Activated CD8-positive, alpha-beta T cell treated with anti-CD3 and anti-CD28 coated beads, Interleukin-2, amount 10 ng/mL, durations not matched to agents 7 days and 5 days (primary cell): ENCODE measurements around the gene PURB. TPM values are rescaled to one million over a fixed set of nuclear protein-coding genes. Genes with fewer than 3 reads are reported as not detected.
"Not testable (repeated sequence)": the region's sequence is repeated elsewhere in the genome, so short reads cannot be mapped to it uniquely, and the experiment has no call there.

Experiments
- ATAC-seq: fragments of 150-1000 bp; cut with Tn5 transposase; one replicate; pipeline ENCODE4 v1.10.0; 2021; ENCODE audit warnings: moderate library complexity
- CTCF ChIA-PET: fragments of 350-600 bp; sonication (Branson Sonifier 250); formaldehyde crosslinking; loops from one replicate; lab custom pipeline; 2021; ENCODE audit warnings: antibody characterized with exemption; lab: Charles Lee
- POLR2A ChIA-PET: fragments of 350-600 bp; sonication (Branson Sonifier 250); formaldehyde crosslinking; loops from one replicate; lab custom pipeline; 2021; ENCODE audit warnings: antibody characterized with exemption; lab: Charles Lee
- DNase-seq: peaks from one replicate; pipeline ENCODE4 v3.0.0-alpha.2; 2020
- H3K27ac Mint-ChIP-seq: one replicate; pipeline ENCODE4 v1.8.0; 2021; ENCODE audit warnings: mild to moderate bottlenecking, mixed read lengths
- H3K27me3 Mint-ChIP-seq: one replicate; pipeline ENCODE4 v1.8.0; 2021; ENCODE audit warnings: low read depth, mixed read lengths
- H3K36me3 Mint-ChIP-seq: one replicate; pipeline ENCODE4 v1.8.0; 2021; ENCODE audit warnings: low read depth, mixed read lengths
- H3K4me1 Mint-ChIP-seq: one replicate; pipeline ENCODE4 v1.8.0; 2021; ENCODE audit warnings: low read depth, mixed read lengths
- H3K4me3 Mint-ChIP-seq: one replicate; pipeline ENCODE4 v1.8.0; 2021; ENCODE audit warnings: mild to moderate bottlenecking, mixed read lengths
- H3K9me3 Mint-ChIP-seq: one replicate; pipeline ENCODE4 v1.8.0; 2022; ENCODE audit warnings: mixed read lengths; ENCODE audit not compliant: insufficient read depth
- total RNA-seq, 2 experiments: library from RNA; stranded (reverse); gene quantifications; one replicate each; pipeline ENCODE4 v1.2.3, GENCODE V29; 2021

The PURB gene
- total RNA-seq, 2 experiments from 2014 or later = 26.8 to 28.0 TPM

DNA sequence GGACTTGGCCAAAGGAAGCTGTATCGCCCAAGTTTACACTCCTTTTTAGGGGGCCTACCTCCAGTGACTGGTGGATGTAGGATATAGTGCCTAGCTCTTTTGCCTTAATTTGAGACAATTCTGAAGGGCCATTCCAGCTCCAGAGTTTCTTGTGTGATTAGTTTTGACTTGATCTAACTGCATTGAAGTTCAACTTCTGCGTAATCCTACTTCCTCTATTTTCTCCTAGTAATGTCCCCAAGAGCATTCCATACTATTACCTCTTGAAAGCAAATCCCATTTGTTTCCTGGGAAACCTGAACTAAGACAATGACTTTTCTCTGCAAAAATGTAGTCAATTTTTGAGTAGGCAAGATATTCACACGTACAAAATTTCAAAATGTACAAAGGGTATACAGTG lies 32.7 kb downstream of the PURB start:
- Mint-ChIP-seq H3K4me1 (peaks cover 24% of the 10 kb centered on the region), H3K4me3 (no peak overlapping the region), H3K27ac (no peak overlapping the region), H3K9me3 (no peaks in the 10 kb centered on the region), H3K36me3 (peaks cover 6% of the 10 kb centered on the region), H3K27me3 (no peaks in the 10 kb centered on the region)
- no peak for DNase-seq
- CTCF ChIA-PET = interaction anchor here (1.2 to 3.9 kb wide), 4 partner anchors 31 to 283 kb away, joined by 3 to 25 read pairs (median 6); partner anchors contain the start of gene PURB
- no peak for ATAC-seq
- POLR2A ChIA-PET = no interaction called here

DNA sequence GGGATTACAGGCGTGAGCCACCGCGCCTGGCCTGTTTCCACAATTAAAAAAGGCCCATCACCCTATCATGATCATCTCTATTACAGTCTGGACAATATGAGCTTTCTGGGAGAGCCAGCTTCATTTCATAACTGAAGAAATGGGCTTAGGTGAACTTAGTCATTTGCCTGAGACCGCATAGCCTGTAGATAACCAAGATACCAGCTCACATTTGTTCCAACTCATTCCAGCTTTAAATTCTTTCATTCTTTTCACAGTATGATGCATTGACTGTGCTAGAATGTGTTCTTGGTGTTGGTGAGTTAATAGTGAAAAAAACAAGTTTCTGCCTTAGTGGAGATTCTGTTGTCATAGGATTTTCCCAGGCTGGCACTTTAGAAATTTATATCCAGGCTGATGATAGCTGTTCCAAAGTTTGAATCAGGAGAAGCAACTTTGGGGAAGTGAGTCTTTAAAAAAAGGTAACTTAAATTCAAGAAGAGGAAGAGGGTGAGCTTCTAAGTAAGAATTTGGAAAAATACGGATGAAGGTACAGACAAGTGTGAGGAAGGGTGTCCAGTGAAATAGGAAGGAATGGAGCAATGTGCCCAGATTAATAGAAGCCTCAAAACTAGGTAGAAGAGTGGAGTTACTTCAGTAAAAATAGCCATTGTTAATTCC lies 35.3 kb downstream of the PURB start:
- peak overlapping the region; percentile 77 for H3K27ac Mint-ChIP-seq
- ChIA-PET CTCF (interaction anchor here (0.7 to 5.1 kb wide), 7 partner anchors 9 to 267 kb away, joined by 3 to 56 read pairs (median 25); partner anchors contain the start of genes PPIA and PURB), POLR2A (interaction anchor here (0.7 to 5.0 kb wide), 11 partner anchors 7 to 268 kb away, joined by 3 to 92 read pairs (median 17); partner anchors contain the start of genes MYO1G, PPIA, PURB and TMED4)
- DNase-seq (no peak), ATAC-seq (no peak)
- H3K4me3 Mint-ChIP-seq = peak overlapping the region; percentile 93
- no peaks in the 10 kb centered on the region for H3K27me3 Mint-ChIP-seq
- H3K9me3 Mint-ChIP-seq = no peaks in the 10 kb centered on the region
- peaks cover 28% of the 10 kb centered on the region for H3K4me1 Mint-ChIP-seq
- H3K36me3 Mint-ChIP-seq = peaks cover 18% of the 10 kb centered on the region

DNA sequence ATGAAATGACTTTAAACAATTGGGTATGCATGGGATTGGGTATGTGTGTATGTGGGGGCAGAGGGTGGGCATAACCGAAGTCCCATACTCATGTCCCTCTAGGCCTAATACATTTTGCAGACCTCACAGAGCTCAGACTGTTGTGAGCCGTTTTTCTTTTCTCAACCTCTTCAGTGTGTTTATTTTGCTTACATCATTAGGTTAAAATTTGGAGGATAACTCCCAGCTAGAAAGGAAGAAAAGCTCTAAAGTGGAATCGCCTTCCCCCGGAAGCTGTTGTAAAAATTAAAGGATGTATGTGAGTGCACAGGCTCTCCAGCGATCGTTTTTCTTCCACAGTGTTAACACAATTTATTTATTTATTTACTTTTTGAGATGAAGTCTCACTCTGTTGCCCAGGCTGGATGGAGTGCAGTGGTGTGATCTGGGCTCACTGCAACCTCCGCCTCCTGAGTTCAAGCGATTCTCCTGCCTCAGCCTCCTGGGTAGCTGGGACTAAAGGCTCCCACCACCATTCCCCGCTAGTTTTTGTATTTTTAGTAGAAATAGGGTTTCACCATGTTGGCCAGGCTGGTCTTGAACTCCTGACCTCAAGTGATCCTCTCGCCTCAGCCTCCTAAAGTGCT lies 36.0 kb downstream of the PURB start:
- H3K36me3 Mint-ChIP-seq = peaks cover 23% of the 10 kb centered on the region
- H3K4me1 Mint-ChIP-seq = peaks cover 33% of the 10 kb centered on the region
- H3K9me3 Mint-ChIP-seq = no peaks in the 10 kb centered on the region
- ATAC-seq = no peak
- CTCF ChIA-PET = interaction anchor here (0.6 to 5.1 kb wide), 12 partner anchors 9 to 287 kb away, joined by 3 to 56 read pairs (median 4); partner anchors contain the start of genes PPIA, PURB and TBRG4
- peak overlapping the region; percentile 99 for H3K27ac Mint-ChIP-seq
- peak overlapping the region; percentile 93 for H3K4me3 Mint-ChIP-seq
- no peaks in the 10 kb centered on the region for H3K27me3 Mint-ChIP-seq
- no peak for DNase-seq
- POLR2A ChIA-PET = interaction anchor here (0.6 to 5.0 kb wide), 22 partner anchors 8 to 287 kb away, joined by 3 to 92 read pairs (median 14); partner anchors contain the start of genes MYO1G, OGDH, PPIA and PURB

DNA sequence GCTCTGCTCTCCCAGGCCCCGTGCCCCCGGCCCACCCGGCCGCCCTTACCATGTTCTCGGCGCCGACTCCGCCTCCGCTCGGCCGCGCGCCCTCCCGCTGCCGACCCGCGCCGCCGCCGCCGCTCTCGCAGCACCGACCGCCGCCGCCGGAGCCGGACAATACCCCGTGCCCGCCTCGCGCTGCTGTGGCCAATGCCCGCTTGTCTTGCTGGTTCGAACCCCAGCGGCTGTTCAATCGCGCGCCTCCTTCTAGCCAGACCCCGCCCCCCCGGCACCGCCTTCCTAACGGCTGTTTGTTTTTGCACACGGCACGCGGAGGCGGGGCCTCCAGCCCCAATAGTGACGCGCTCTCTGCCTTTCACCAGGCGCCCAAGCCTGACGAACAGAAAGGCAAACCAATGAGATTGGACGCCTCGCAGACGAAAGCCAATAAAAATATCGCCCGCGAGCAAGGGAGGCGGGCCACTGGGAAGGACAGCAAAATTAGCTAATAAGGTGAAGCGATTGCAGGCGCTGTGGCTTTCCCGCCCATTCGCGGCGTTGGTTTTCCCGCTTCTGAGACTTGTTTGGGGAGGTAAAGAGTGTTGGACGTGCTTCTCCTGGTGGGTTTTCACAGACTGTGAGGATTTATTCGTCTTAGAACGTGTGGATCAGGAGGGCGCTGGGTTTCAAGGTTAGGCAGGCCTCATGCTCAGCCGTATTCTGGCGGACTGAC lies 37.3 kb downstream of the PURB start, which contains the start of gene H2AZ2:
TSS of gene H2AZ2 (minus strand) at position 168 of the 715 bp plus-strand sequence. CDS start at position 52, 116 bp downstream.
- H3K36me3 Mint-ChIP-seq = peaks cover 25% of the 10 kb centered on the region
- no peaks in the 10 kb centered on the region for H3K9me3 Mint-ChIP-seq
- H3K27ac Mint-ChIP-seq = peak within 1 kb of the TSS; percentile 99
- peaks cover 39% of the 10 kb centered on the region for H3K4me1 Mint-ChIP-seq
- ATAC-seq = peak; percentile 86
- DNase-seq = peak; percentile 100
- CTCF ChIA-PET = interaction anchor here (0.7 to 5.1 kb wide), 17 partner anchors 11 to 387 kb away, joined by 3 to 56 read pairs (median 4); partner anchors contain the start of genes PPIA and TBRG4
- H3K27me3 Mint-ChIP-seq = no peaks in the 10 kb centered on the region
- H3K4me3 Mint-ChIP-seq = peak within 1 kb of the TSS; percentile 93
- POLR2A ChIA-PET = interaction anchor here (0.6 to 5.0 kb wide), 45 partner anchors 9 to 288 kb away, joined by 3 to 92 read pairs (median 5); partner anchors contain the start of genes DDX56, MYO1G, OGDH and PPIA

DNA sequence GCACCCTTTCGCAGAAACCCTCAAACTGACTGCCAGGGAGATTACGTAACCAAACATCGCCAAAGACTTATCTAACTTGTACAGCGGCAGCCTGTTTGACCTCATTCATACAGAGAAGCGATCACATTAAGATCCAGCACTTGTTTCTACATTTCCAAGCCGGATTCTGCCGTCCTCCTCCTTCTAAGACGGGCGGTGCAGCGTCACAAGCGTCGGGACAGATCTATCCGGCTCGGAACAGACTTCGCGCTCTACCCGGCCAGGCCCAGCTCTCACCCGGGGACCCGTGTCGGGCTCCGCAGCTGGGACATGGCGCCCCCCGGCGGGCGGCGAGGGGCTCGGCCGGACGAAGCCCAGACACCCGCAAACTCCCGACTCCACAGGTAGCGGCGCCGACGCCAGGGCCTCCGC lies 37.8 kb downstream of the PURB start:
- H3K27me3 Mint-ChIP-seq = no peaks in the 10 kb centered on the region
- peaks cover 42% of the 10 kb centered on the region for H3K4me1 Mint-ChIP-seq
- H3K4me3 Mint-ChIP-seq = peak overlapping the region; percentile 93
- H3K36me3 Mint-ChIP-seq = peaks cover 30% of the 10 kb centered on the region
- no peaks in the 10 kb centered on the region for H3K9me3 Mint-ChIP-seq
- CTCF ChIA-PET = interaction anchor here (0.7 to 5.1 kb wide), 18 partner anchors 11 to 386 kb away, joined by 3 to 56 read pairs (median 4); partner anchors contain the start of genes PPIA and PURB
- DNase-seq = peak; percentile 88
- peak; percentile 67 for ATAC-seq
- H3K27ac Mint-ChIP-seq = peak overlapping the region; percentile 99
- POLR2A ChIA-PET = interaction anchor here (0.5 to 5.0 kb wide), 45 partner anchors 9 to 299 kb away, joined by 3 to 92 read pairs (median 5); partner anchors contain the start of genes DDX56, MYO1G, OGDH and PPIA

DNA sequence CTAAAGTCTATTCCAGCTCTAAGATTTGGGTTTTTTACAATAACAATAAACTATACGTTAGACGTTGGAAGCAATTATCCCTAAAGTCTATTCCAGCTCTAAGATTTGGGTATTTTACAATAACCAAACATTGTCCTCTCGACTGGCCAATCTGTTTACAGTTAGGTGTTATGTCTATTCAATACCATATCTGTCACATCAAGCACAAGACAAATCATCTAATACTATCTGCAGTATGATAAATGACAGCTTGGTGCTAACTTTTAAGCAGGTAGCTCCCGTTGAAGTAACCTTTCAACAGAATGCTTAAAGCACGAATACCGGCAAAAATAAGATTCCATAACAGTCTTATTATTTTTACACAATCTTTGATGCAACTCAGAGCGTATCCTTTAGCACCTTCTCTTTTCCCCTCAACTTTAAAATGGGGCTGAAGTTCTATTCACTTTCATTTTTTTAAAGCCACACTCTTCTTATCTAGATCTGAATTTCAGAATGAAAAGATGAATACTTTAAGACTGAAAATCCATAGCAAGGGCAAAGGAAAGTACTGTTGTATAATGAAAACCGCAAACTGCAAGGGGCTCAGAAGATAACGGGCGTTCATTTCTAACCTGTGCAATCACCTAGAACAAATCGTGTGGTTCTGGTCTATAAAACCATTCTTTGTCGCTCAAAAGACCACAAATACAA lies 38.4 kb downstream of the PURB start:
- H3K27ac Mint-ChIP-seq = peak overlapping the region; percentile 99
- CTCF ChIA-PET = interaction anchor here (0.7 to 5.1 kb wide), 17 partner anchors 8 to 606 kb away, joined by 3 to 56 read pairs (median 5); partner anchors contain the start of genes PPIA and PURB
- no peak for DNase-seq
- peak overlapping the region; percentile 93 for H3K4me3 Mint-ChIP-seq
- ATAC-seq = peak; percentile 17
- no peaks in the 10 kb centered on the region for H3K27me3 Mint-ChIP-seq
- POLR2A ChIA-PET = interaction anchor here (0.5 to 5.0 kb wide), 38 partner anchors 9 to 299 kb away, joined by 3 to 92 read pairs (median 6); partner anchors contain the start of genes DDX56, MYO1G, OGDH and PPIA
- H3K9me3 Mint-ChIP-seq = no peaks in the 10 kb centered on the region
- H3K36me3 Mint-ChIP-seq = peaks cover 36% of the 10 kb centered on the region
- peaks cover 48% of the 10 kb centered on the region for H3K4me1 Mint-ChIP-seq

DNA sequence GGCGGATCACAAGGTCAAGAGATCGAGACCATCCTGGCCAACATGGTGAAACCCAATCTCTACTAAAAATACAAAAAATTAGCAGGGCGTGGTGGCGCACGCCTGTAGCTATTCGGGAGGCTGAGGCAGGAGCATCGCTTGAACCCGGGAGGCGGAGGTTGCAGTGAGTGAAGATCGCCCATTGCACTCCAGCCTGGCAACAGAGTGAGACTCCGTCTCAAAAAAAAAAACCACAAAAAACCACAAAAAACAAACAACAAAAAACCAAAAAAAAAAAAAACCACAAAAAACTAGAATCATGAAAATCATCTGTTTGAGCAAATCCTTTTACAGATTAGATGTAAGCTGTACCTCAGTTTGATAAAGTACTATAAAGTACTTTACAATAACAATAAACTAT lies 38.9 kb downstream of the PURB start:
- POLR2A ChIA-PET = interaction anchor here (0.5 to 5.0 kb wide), 22 partner anchors 8 to 273 kb away, joined by 3 to 92 read pairs (median 8); partner anchors contain the start of genes DDX56, MYO1G, OGDH and PPIA
- H3K4me1 Mint-ChIP-seq = peaks cover 52% of the 10 kb centered on the region

DNA sequence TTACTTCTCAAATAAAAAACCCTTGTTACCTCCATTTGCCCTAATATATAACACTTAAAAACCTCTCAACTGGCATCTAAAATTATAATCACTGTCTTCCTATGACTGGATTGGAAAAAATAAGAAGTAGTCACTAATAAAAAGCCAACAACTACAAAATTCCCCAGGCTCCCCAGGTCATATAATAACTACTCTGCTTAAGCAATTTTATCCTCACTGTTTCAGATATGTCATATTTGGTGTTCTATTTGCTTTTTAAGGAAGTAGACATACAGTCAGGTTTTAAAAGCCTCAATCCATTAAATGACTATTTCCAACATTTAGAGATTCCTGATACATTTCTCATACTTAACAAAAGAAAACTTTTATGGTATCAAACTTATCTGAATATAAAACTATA lies 39.9 kb downstream of the PURB start:
- H3K36me3 Mint-ChIP-seq = peaks cover 49% of the 10 kb centered on the region
- no peak for DNase-seq
- ATAC-seq = no peak
- peaks cover 58% of the 10 kb centered on the region for H3K4me1 Mint-ChIP-seq
- ChIA-PET CTCF (interaction anchor here (0.8 to 5.1 kb wide), 6 partner anchors 10 to 604 kb away, joined by 3 to 56 read pairs (median 4); no protein-coding TSS in a partner anchor), POLR2A (interaction anchor here (1.2 to 5.0 kb wide), 9 partner anchors 21 to 263 kb away, joined by 3 to 92 read pairs (median 29); partner anchors contain the start of genes OGDH, PPIA, PURB and TMED4)
- no peak overlapping the region for H3K27ac Mint-ChIP-seq
- H3K27me3 Mint-ChIP-seq = no peaks in the 10 kb centered on the region
- peak overlapping the region; percentile 93 for H3K4me3 Mint-ChIP-seq
- no peaks in the 10 kb centered on the region for H3K9me3 Mint-ChIP-seq

More for the DNA sequence above, 38.9 kb downstream of the PURB start:
- H3K9me3 Mint-ChIP-seq, ATAC-seq, DNase-seq, H3K27me3 Mint-ChIP-seq: not testable (repeated sequence)
- CTCF ChIA-PET = interaction anchor here (0.7 to 5.1 kb wide), 12 partner anchors 9 to 605 kb away, joined by 3 to 56 read pairs (median 4); partner anchors contain the start of gene PURB
- Mint-ChIP-seq H3K4me3 (peak overlapping the region; percentile 93), H3K27ac (peak overlapping the region; percentile 99), H3K36me3 (peaks cover 39% of the 10 kb centered on the region)

DNA sequence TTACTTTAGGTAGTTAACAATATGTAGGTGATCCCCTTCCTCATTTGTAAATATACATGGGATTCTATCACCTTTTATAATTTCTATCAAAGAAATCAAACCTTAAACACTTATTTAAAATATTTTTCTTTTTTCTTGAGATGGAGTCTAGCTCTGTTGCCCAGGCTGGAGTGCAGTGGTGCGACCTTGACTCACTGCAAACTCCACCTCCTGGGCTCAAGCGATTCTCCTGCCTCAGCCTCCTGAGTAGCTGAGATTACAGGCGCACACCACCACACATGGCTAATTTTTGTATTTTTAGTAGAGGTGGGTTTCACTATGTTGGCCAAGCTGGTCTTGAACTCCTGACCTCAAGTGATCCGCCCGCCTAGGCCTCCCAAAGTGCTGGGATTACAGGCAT lies 41.9 kb downstream of the PURB start:
- H3K36me3 Mint-ChIP-seq = peaks cover 51% of the 10 kb centered on the region
- POLR2A ChIA-PET = interaction anchor here (0.6 to 2.1 kb wide), 3 partner anchors 14 to 46 kb away, joined by 3 to 8 read pairs (median 7); partner anchors contain the start of gene PPIA

DNA sequence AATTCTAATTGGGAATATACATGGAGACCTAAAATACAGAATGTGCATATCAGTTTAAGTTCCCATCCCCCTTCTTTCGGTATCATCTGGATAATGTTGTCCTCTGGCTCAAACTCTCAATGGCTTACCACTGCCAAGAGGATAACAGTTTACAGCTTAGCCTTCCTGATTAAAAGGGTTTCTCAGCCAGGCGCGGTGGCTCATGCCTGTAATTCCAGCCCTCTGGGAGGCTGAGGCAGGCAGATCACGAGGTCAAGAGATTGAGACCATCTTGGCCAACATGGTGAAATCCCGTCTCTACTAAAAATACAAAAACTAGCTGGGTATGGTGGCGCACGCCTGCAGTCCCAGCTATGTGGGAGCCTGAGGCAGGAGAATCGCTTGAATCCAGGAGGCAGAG lies 42.7 kb downstream of the PURB start:
- ChIA-PET POLR2A (interaction anchor here (0.6 to 1.9 kb wide), 2 partner anchors 15 to 16 kb away, joined by 3 to 7 read pairs; no protein-coding TSS in a partner anchor), CTCF (interaction anchor here (1.1 kb wide), 1 partner anchor 353 kb away, joined by 3 read pairs; no protein-coding TSS in a partner anchor)
- not testable (repeated sequence) for H3K27me3 Mint-ChIP-seq, H3K9me3 Mint-ChIP-seq, DNase-seq, H3K4me3 Mint-ChIP-seq, ATAC-seq, H3K27ac Mint-ChIP-seq
- Mint-ChIP-seq H3K36me3 (peaks cover 52% of the 10 kb centered on the region), H3K4me1 (peaks cover 49% of the 10 kb centered on the region)

More for the DNA sequence above, 41.9 kb downstream of the PURB start:
- CTCF ChIA-PET = interaction anchor here (1.2 to 1.6 kb wide), 3 partner anchors 8 to 17 kb away, joined by 3 to 5 read pairs (median 3); no protein-coding TSS in a partner anchor
- not testable (repeated sequence) for DNase-seq, H3K27ac Mint-ChIP-seq, H3K27me3 Mint-ChIP-seq, H3K9me3 Mint-ChIP-seq, ATAC-seq, H3K4me3 Mint-ChIP-seq
- peaks cover 48% of the 10 kb centered on the region for H3K4me1 Mint-ChIP-seq
